Measurements from ENCODE around the gene DBF4B. TPM values are rescaled to one million over a fixed set of nuclear protein-coding genes. Genes with fewer than 3 reads are reported as not detected.

Gene DBF4B
- total and polyA plus RNA-seq, 8 donors = 1.0 to 5.5 (median 2.8) TPM

GRCh38 chr17:44747566-44747965 lies 39.1 kb downstream of the DBF4B start:
- intact Hi-C loops (cut with DNase I) = no loop called here
- H3K9me3 ChIP-seq = no peaks in the 10 kb centered on the region
- ATAC-seq = no peak
- H3K27ac ChIP-seq = no peak overlapping the region
- DNase-seq = no peak
- H3K4me3 ChIP-seq = no peak overlapping the region
- no peaks in the 10 kb centered on the region for H3K4me1 ChIP-seq
- no peak for TF ChIP-seq CTCF (IDR thresholded peaks at IDR 0.05)
- no peaks in the 10 kb centered on the region for H3K36me3 ChIP-seq
- FAIRE-seq = no peak
- no peaks in the 10 kb centered on the region for H3K27me3 ChIP-seq

GRCh38 chr17:44749076-44749979 lies 40.9 kb downstream of the DBF4B start:
- no peak overlapping the region for H3K27ac ChIP-seq
- H3K9me3 ChIP-seq = no peaks in the 10 kb centered on the region
- H3K27me3 ChIP-seq = no peaks in the 10 kb centered on the region
- DNase-seq = peak in 1 of 6 donors; percentile 65
- peak in 2 of 4 donors; percentile 30 to 35 for ATAC-seq
- WGBS, 2 donors = 81 to 88% methylated on average over 15 to 19 of the region's 19 CpGs
- H3K4me1 ChIP-seq = no peaks in the 10 kb centered on the region
- no peaks in the 10 kb centered on the region for H3K36me3 ChIP-seq
- intact Hi-C loops (cut with DNase I) = no loop called here
- TF ChIP-seq CTCF (IDR thresholded peaks at IDR 0.05) = no peak
- FAIRE-seq = no peak
- H3K4me3 ChIP-seq = no peak overlapping the region

- intact Hi-C loops (cut with DNase I) = no loop called here
- ATAC-seq (peak in 1 of 4 donors; percentile 17), FAIRE-seq (no peak), DNase-seq (no peak)
- Histone ChIP-seq H3K4me3 (no peak overlapping the region), H3K27ac (no peak overlapping the region), H3K36me3 (no peaks in the 10 kb centered on the region), H3K27me3 (no peaks in the 10 kb centered on the region), H3K9me3 (no peaks in the 10 kb centered on the region), H3K4me1 (no peaks in the 10 kb centered on the region)
- no peak for TF ChIP-seq CTCF (IDR thresholded peaks at IDR 0.05)
- WGBS, 2 donors = 60 to 70% methylated on average over 8 to 9 of the region's 9 CpGs
These were observed 41.5 kb downstream of the DBF4B start for GRCh38 chr17:44749980-44750318.

- Histone ChIP-seq H3K36me3 (no peaks in the 10 kb centered on the region), H3K4me1 (no peaks in the 10 kb centered on the region), H3K27ac (no peak overlapping the region), H3K4me3 (no peak overlapping the region), H3K27me3 (no peaks in the 10 kb centered on the region), H3K9me3 (no peaks in the 10 kb centered on the region)
- FAIRE-seq (no peak), ATAC-seq (no peak), DNase-seq (no peak)
- 81 to 86% methylated on average over 7 of the region's 7 CpGs for WGBS, 2 donors
- intact Hi-C loops (cut with DNase I) = no loop called here
- TF ChIP-seq CTCF (IDR thresholded peaks at IDR 0.05) = no peak
These were observed 42.9 kb downstream of the DBF4B start for GRCh38 chr17:44751331-44751730.

GRCh38 chr17:44751806-44752205 lies 43.3 kb downstream of the DBF4B start:
- Histone ChIP-seq H3K27ac (no peak overlapping the region), H3K4me3 (no peak overlapping the region), H3K9me3 (no peaks in the 10 kb centered on the region), H3K27me3 (no peaks in the 10 kb centered on the region), H3K4me1 (no peaks in the 10 kb centered on the region), H3K36me3 (no peaks in the 10 kb centered on the region)
- FAIRE-seq (no peak), ATAC-seq (no peak), DNase-seq (no peak)
- 80 to 87% methylated on average over 10 of the region's 10 CpGs for WGBS, 2 donors
- intact Hi-C loops (cut with DNase I) = no loop called here
- TF ChIP-seq CTCF (IDR thresholded peaks at IDR 0.05) = no peak

Data from pancreas (tissue), 10 donors.